OCI-LY7 (cell line): Measurements from ENCODE around the gene DDX54. TPM values are rescaled to one million over a fixed set of nuclear protein-coding genes. Genes with fewer than 3 reads are reported as not detected.
A peak's percentile ranks its signal among the peaks of the same experiment; 100 is the strongest.

Experiments
- BruUV-seq: library from RNA; stranded (reverse); fragments of 400-500 nt; replicated peaks from 2 replicates; lab custom pipeline; 2021; lab: Mats Ljungman, UMichigan
- CTCF ChIA-PET: fragments of 300-600 bp; sonication (Branson Sonifier 250); formaldehyde crosslinking; loops from one replicate; lab custom pipeline; 2022; ENCODE audit warnings: antibody characterized with exemption; ENCODE audit not compliant: unreplicated experiment; lab: Charles Lee
- POLR2A ChIA-PET: fragments of 300-600 bp; sonication (Branson Sonifier 250); formaldehyde crosslinking; loops from one replicate; lab custom pipeline; 2022; ENCODE audit warnings: antibody characterized with exemption; lab: Charles Lee
- DNase-seq: peaks from one replicate; pipeline ENCODE4 v3.0.0-alpha.2; 2015; ENCODE audit warnings: low spot score
- H2AFZ ChIP-seq: fragments of 200-600 bp; sonication (generic), shearing (Covaris generic); 2 replicates; pipeline ENCODE4 v1.6.1; 2014; ENCODE audit warnings: mild to moderate bottlenecking, antibody characterized with exemption, low read length, moderate library complexity
- H3K27ac ChIP-seq: fragments of 200-600 bp; sonication (generic); 2 replicates; pipeline ENCODE4 v1.5.1; 2014; ENCODE audit warnings: mixed run types, low read depth, mild to moderate bottlenecking, moderate library complexity, low read length, inconsistent platforms; ENCODE audit not compliant: poor library complexity, severe bottlenecking
- H3K36me3 ChIP-seq: fragments of 200-600 bp; sonication (generic); 2 replicates; pipeline ENCODE4 v1.6.1; 2014; ENCODE audit warnings: mild to moderate bottlenecking, antibody characterized with exemption, low read length, moderate library complexity, mixed read lengths; ENCODE audit not compliant: insufficient read depth
- H3K4me1 ChIP-seq: fragments of 200-600 bp; sonication (generic); 2 replicates; pipeline ENCODE4 v1.5.1; 2014; ENCODE audit warnings: mild to moderate bottlenecking, low read length; ENCODE audit not compliant: insufficient read depth, poor library complexity, severe bottlenecking
- H3K4me2 ChIP-seq: fragments of 200-600 bp; sonication (generic); 2 replicates; pipeline ENCODE4 v1.6.1; 2014; ENCODE audit warnings: mild to moderate bottlenecking, low read length
- H3K4me3 ChIP-seq: fragments of 200-600 bp; sonication (generic); 2 replicates; pipeline ENCODE4 v1.5.1; 2014; ENCODE audit warnings: mild to moderate bottlenecking, low read depth, low read length; ENCODE audit not compliant: poor library complexity, severe bottlenecking
- H3K79me2 ChIP-seq: fragments of 200-600 bp; sonication (generic); 2 replicates; pipeline ENCODE4 v1.6.1; 2016; ENCODE audit warnings: low read depth, mild to moderate bottlenecking, low read length, moderate library complexity, mixed read lengths; ENCODE audit not compliant: insufficient read depth
- H3K9me2 ChIP-seq: fragments of 200-600 bp; sonication (generic); 2 replicates; pipeline ENCODE4 v1.6.1; 2016; ENCODE audit warnings: mild to moderate bottlenecking, low read length, mixed read lengths; ENCODE audit not compliant: insufficient read depth
- H3K9me3 ChIP-seq: fragments of 200-600 bp; sonication (generic); 2 replicates; pipeline ENCODE4 v1.6.1; 2014; ENCODE audit warnings: mild to moderate bottlenecking, mixed run types, low read length, mixed read lengths
- H4K20me1 ChIP-seq: fragments of 200-600 bp; sonication (generic); 2 replicates; pipeline ENCODE4 v1.6.1; 2014; ENCODE audit warnings: mild to moderate bottlenecking, antibody characterized with exemption, low read length, moderate library complexity, mixed read lengths; ENCODE audit not compliant: insufficient read depth
- CTCF ChIP-seq: fragments of 200-600 bp; sonication (generic); conservative IDR thresholded peaks from 2 replicates; pipeline ENCODE4 v1.5.1; 2014; ENCODE audit warnings: mild to moderate bottlenecking, antibody characterized with exemption, low read length, moderate library complexity, mixed read lengths
- EZH2phosphoT487 ChIP-seq: fragments of 200-600 bp; sonication (generic); IDR thresholded peaks from 2 replicates; pipeline ENCODE4 v1.6.1; 2018; ENCODE audit warnings: low read depth, borderline replicate concordance, mild to moderate bottlenecking, mixed run types, antibody characterized with exemption, low read length, moderate library complexity, mixed read lengths
- intact Hi-C: fragments of 100-400 bp; cut with micrococcal nuclease; formaldehyde crosslinking; loops from one replicate; pipeline ENCODE4 v1.10.0; 2022; ENCODE audit not compliant: unreplicated experiment
- total RNA-seq, 2 experiments: library from RNA; depleted of rRNA in 1 of 2; stranded (reverse); fragments of >200 nt in 1 of 2; shearing (Covaris generic) in 1 of 2; gene quantifications; 2 replicates each; pipeline ENCODE4 v1.2.3, GENCODE V29; 2014 to 2022

The DDX54 gene
- total RNA-seq, 2 experiments from 2014 or later: 87.2 to 145 TPM

- no TSS peak for BruUV-seq
- Histone ChIP-seq H3K27ac (peak overlapping the region; percentile 98), H3K9me2 (no peaks in the 10 kb centered on the region), H3K4me1 (peaks cover 46% of the 10 kb centered on the region), H3K36me3 (peaks cover 92% of the 10 kb centered on the region), H2AFZ (no peak overlapping the region), H3K4me3 (no peak overlapping the region), H4K20me1 (no peaks in the 10 kb centered on the region), H3K9me3 (no peaks in the 10 kb centered on the region), H3K79me2 (peaks cover 23% of the 10 kb centered on the region), H3K4me2 (peak overlapping the region; percentile 62; the same call in 1 of the 2 replicates)
- ChIA-PET CTCF (interaction anchor here (1.5 kb wide), 1 partner anchor 9 kb away, joined by 6 read pairs; no protein-coding TSS in a partner anchor), POLR2A (interaction anchor here (0.7 to 4.5 kb wide), 7 partner anchors 9 to 118 kb away, joined by 3 to 46 read pairs (median 3); no protein-coding TSS in a partner anchor)
- no peak for TF ChIP-seq CTCF
- no peak for TF ChIP-seq EZH2phosphoT487
- intact Hi-C loops: loop anchor here (5.0 kb wide), 1 partner anchor 193 kb away; the partner anchor contains the start of gene OAS2
- no peak for DNase-seq
Measured at GRCh38 chr12:113170457-113170856, 14.8 kb downstream of the DDX54 start.

- TF ChIP-seq EZH2phosphoT487 (no peak), CTCF (no peak)
- Histone ChIP-seq H3K4me1 (peaks cover 40% of the 10 kb centered on the region), H3K4me3 (no peak overlapping the region), H3K36me3 (peaks cover 93% of the 10 kb centered on the region), H3K9me3 (no peaks in the 10 kb centered on the region), H4K20me1 (no peaks in the 10 kb centered on the region), H2AFZ (no peak overlapping the region), H3K9me2 (no peaks in the 10 kb centered on the region), H3K4me2 (no peak overlapping the region), H3K27ac (peak overlapping the region; percentile 98), H3K79me2 (peaks cover 23% of the 10 kb centered on the region)
- ChIA-PET POLR2A (interaction anchor here (4.5 kb wide), 1 partner anchor 8 kb away, joined by 46 read pairs; no protein-coding TSS in a partner anchor), CTCF (no interaction called here)
- no peak for DNase-seq
- no TSS peak for BruUV-seq
- intact Hi-C loops: loop anchor here (5.0 kb wide), 1 partner anchor 192 kb away; the partner anchor contains the start of gene OAS2
Measured at GRCh38 chr12:113169697-113170096, 15.6 kb downstream of the DDX54 start.

- H3K4me2 ChIP-seq: no peak overlapping the region
- CTCF ChIA-PET: no interaction called here
- BruUV-seq: no TSS peak
- no peak for DNase-seq
- intact Hi-C loops: no loop called here
- TF ChIP-seq EZH2phosphoT487: no peak
- TF ChIP-seq CTCF: no peak
- H3K79me2 ChIP-seq: peaks cover 23% of the 10 kb centered on the region
- H4K20me1 ChIP-seq: no peaks in the 10 kb centered on the region
- POLR2A ChIA-PET: interaction anchor here (1.1 kb wide), 1 partner anchor 15 kb away, joined by 3 read pairs; no protein-coding TSS in a partner anchor
- no peaks in the 10 kb centered on the region for H3K9me2 ChIP-seq
- no peak overlapping the region for H2AFZ ChIP-seq
- H3K4me1 ChIP-seq: peaks cover 23% of the 10 kb centered on the region
- H3K9me3 ChIP-seq: no peaks in the 10 kb centered on the region
- no peak overlapping the region for H3K27ac ChIP-seq
- H3K4me3 ChIP-seq: no peak overlapping the region
- peaks cover 96% of the 10 kb centered on the region for H3K36me3 ChIP-seq
Measured at GRCh38 chr12:113167868-113168267, 17.4 kb downstream of the DDX54 start.
